Activated CD4-positive, alpha-beta T cell treated with anti-CD3 and anti-CD28 coated beads, Interleukin-2, Interleukin-4, amounts not matched to agents 100 ng/mL and 50 ng/mL, durations not matched to agents 16 hours and 8 hours (primary cell): ENCODE data around the gene COL20A1.
"Not testable (repeated sequence)": the region's sequence is repeated elsewhere in the genome, so short reads cannot be mapped to it uniquely, and the experiment has no call there.

Experiments used
- DNase-seq: peaks from one replicate; pipeline ENCODE4 v3.0.0-alpha.2; 2020; ENCODE audit warnings: low spot score

COL20A1 gene

GRCh38 chr20:63291811-63292210, 1.2 kb upstream of the COL20A1 start:
- DNase-seq = no peak

DNA sequence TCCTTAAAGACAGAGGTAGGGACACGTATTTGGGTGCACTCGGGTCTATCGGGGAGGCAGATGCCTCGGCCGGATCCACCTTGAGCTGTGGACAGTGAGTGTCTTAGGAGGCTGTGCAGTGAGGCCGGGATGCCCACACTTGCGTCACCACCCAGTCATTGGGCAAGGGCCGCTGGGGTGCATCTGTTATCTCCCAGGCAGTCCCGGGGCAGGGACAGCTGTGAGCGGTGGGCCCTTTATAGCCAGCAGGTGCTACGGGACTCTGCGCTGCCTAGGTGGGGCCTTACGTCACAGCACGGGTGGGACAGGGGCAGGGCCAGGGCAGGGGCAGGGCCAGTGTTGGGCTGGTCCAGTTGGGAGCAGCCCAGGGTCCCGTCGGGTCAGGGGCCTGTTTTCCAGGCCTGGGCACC, 689 bp upstream of the COL20A1 start:
- no peak for DNase-seq

DNA sequence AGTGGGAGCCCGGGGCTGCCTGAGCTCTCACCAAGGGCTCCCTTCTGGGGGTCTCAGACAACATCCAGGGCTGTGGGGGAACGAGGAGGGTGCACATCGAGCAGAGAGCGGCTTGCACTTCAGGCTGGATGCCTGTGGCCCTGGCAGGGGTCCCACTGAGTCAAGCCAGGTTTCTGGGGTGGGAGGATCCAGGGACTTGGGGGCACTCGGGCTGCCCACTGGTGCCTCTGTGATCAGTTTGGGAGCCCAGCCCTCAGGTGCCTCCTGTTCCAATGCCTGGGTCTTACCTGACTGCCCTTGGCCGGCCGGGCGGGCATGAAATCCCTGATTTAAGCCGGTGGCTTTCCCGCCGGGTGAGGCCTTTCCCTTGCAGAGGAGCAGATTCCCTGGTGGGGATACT, 470 bp downstream of the COL20A1 start:
- no peak for DNase-seq

GRCh38 chr20:63293871-63294535, 1.0 kb downstream of the COL20A1 start:
- no peak for DNase-seq

GRCh38 chr20:63294536-63294900, 1.5 kb downstream of the COL20A1 start:
- DNase-seq = no peak

DNA sequence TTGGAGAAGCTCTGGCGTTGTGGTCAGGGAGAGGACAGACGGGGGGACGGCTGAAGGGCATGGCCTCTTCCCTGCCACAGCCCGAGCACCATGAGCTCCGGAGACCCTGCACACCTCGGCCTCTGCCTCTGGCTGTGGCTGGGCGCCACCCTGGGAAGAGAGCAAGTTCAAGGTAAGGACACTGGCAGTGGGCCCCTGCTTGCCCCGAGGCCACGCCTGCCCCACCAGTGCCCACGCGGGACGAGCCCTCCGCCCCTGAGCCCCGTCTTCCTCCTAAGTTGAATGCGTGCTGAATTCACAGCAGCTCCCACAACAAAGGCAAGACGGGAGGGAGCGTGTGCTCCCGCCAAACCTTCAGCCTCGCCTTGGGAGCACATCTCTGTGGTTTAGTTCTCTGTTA, 2.0 kb downstream of the COL20A1 start:
- DNase-seq = no peak

GRCh38 chr20:63295422-63295821, 2.4 kb downstream of the COL20A1 start:
- DNase-seq = no peak

DNA sequence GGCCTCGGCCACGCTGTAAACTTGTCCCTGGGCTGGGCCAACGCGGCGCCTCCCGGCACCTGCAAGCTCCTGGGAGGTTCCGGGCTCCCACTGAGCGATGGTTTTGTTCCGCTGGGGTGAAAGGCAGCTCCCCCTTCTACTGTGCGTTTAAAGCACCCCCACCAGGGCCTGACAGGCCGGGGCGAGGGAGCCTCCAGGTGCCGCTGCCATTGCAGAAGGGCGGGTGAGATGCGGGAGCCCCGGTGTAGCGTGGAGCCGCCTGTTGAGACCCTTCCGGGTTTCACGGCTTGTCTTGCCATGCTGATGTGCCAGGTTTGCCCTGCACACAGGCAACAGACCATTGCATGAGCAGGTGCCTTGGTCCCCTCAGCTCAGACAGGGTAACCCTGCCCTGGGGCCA, 2.9 kb downstream of the COL20A1 start:
- DNase-seq = no peak

DNA sequence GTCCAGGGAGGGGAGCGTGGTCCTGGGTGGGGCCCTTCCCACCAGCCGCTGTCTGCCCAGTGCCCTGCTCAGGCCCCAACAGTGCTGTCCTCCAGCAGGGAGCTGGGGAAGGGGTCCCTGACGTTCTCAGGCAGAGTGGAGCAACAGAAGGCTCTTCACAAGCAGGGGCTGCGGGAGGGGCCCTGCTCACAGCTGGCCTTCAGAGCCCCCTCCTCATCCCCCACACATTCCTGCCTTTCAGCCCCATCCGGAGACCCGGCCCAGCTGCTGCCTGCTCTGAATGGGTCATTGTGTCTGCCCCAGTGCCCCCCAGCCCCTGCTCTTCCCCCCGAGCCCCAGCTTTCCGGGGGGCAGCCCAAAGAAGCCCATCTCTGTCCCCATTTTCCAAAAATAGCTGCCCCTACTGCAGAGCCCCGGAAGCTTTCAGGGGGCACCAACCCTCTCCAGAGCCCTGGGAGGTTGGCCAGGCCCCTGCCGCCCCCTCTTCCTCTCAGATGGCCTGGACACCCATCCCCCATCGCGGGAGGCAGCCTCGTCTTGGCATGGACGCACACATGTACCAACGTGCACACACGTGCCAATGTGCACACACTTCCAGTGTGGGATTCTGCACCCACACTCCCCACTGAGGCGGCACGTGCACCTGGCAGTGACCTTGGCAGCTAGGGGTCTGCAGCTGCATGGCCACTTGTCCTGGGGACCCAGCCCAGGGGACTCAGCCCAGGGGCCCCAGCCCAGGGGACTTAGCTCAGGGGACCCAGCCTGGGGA, 3.7 kb downstream of the COL20A1 start:
- DNase-seq = no peak

GRCh38 chr20:63297371-63297781, 4.4 kb downstream of the COL20A1 start:
- no peak for DNase-seq

- DNase-seq = no peak
Measured at GRCh38 chr20:63297796-63298572, 5.0 kb downstream of the COL20A1 start.

DNA sequence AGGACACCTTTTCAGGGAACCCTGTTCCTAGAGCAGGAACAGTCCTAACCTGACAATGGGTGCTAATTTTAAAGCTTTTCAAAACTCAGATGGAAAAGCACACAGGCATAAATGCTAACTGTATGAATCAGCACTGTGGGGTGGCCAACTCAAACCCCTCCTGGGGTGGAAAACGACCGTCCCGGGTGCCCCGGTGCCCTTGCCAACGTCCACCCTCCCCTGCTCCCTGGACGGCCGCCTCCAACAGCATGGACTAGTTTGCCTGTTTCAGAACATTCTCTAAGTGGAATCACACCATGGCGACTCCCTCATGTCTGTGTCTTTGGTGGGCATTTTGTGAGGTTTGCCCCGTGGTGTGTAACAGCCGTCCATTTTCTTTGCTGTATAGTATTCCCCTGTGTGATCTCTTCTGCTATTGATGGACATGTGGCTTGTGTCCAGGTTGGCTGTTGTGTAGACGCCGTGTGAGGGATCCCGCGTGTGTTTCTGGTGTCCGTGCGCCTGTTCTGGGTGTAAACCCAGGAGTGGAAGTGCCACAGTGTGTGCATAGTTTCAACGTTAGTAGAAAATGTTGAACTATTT, 5.8 kb downstream of the COL20A1 start:
- no peak for DNase-seq

GRCh38 chr20:63301671-63302070, 8.7 kb downstream of the COL20A1 start:
- no peak for DNase-seq

- no peak for DNase-seq
Measured at GRCh38 chr20:63303095-63303666, 10.2 kb downstream of the COL20A1 start.

- no peak for DNase-seq
Measured at GRCh38 chr20:63305393-63305792, 12.4 kb downstream of the COL20A1 start.

DNA sequence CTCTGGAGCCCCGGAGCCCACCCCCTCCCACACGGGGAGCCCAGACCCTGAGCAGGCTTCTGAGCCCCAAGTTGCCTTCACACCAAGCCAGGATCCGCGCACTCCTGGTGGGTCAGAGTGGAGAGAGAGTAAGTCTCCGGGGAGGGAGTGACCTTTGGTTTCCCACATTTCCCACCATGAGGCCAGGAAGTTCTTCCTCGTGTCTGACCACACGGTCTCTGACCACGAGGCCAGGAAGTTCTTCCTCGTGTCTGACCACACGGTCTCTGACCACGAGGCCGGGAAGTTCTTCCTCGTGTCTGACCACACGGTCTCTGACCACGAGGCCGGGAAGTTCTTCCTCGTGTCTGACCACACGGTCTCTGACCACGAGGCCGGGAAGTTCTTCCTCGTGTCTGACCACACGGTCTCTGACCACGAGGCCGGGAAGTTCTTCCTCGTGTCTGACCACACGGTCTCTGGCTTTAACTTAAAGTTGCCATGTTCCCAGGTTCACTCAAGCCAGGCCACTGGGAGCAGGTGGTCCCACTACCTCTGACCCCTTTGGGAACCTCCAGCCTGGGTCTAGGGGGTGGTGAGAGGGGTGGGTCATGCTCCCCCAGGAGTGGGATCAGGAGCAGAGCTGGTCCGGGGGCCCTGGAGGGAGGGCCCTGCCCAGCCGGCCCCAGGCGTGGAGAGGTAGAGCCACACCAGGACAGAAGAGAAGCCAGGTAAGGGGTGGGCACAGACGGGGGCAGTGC, 13.1 kb downstream of the COL20A1 start:
- not testable (repeated sequence) for DNase-seq

DNA sequence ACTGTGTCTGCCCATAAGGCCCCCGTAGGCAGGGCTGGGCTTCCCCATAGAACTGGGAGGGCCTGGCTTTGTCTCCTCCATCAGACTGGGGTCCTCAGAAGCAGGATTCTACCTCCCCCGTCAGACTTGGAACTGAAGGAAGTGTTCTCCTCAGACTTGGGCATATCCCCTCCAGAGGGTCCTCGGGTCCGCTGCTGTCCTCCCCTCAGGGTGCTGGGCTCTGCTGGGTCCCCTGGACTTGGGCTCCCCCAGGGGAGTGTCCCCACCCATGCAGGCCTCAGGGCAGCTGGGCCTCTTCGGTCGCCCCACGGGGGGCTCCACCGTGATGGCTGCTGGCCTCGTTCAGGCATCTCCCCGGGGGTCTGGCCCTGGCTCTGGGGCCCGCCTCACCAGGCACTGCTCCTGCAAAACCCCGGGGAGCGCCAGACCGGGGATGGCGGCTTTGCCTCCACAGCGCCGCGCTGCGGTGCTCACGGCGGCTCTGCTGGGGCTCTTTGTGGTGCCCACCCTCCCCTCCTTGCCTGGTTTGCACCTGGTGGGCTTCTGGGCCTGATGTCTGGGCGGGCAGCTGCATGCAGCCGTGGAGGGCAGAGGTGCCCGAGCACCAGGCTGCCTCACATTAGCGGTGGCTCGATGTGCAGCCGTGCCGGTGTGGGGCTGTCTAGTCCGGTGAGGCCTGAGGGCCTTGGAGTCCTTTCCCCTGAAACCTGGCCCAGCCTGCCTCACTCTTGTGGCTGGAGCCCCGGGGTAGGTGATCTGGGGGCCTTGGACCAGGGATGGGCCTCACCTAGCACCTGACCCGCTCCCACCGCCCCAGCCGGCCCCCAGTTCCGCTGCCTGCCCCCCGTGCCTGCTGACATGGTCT, 13.9 kb downstream of the COL20A1 start:
- no peak for DNase-seq

- DNase-seq = no peak
Measured at GRCh38 chr20:63307538-63308217, 14.7 kb downstream of the COL20A1 start.

DNA sequence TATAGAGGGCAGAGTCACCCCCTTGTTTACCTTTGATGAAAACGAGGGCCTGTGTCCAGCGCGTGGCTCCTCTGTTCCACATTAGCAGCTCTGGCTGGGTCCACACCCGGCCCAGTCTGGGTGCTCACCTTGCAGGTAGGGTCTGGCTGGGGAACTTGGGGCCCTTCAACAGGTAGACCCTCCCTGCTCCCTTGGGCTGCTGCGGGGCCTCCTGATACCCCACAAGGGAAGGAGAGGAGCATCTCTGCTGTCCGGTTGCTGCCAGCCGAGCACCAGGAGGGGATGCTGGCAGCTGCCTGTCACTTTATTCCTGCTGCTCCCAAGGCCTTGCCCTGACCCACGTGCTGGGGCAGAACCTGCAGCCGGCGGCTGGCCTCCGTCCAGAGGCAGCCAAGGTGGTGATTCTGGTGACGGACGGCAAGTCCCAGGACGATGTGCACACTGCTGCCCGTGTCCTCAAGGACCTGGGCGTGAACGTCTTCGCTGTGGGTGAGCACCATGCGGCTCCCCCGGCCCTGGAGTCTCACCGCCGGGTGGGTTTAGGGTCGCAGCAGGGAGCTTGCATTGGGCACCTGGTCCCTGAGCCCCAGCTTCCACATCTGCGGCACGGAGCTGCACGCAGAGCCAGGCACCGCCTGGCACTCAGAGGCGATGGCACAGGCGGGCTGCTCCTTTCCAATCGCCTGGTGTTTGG, 15.4 kb downstream of the COL20A1 start:
- no peak for DNase-seq
